ENCODE measurements around the gene LGR6.

DNA sequence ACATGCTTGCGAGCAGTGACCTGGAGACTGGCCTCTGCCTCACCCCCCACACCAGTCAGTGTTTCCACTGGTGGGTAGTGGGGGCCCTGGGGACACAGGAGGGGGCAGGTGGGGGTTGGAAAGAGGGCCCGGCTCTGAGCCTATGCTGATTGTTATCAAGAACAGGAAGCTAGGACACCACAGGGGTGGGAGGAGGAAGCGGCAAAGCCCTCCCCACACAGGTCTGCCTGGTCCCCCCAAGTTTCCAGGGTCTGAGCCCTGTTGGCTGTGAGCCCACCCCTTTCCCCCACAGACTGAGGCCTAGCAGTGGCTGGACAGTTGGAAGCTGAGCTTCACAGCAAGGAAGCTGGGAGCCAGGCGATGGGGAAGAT, 31.6 kb upstream of the LGR6 start:
- TF ChIP-seq CTCF (conservative IDR thresholded peaks at IDR 0.05; ENCODE audit: low read depth, low read length) = no peak
- no peak for TF ChIP-seq POLR2A (IDR thresholded peaks at IDR 0.05; ENCODE audit: low read depth, low read length)
- no peak for TF ChIP-seq RFX5 (IDR thresholded peaks at IDR 0.05; ENCODE audit: low read depth, low read length)
- TF ChIP-seq SMC3 (IDR thresholded peaks at IDR 0.05; ENCODE audit: low read depth, low read length) = no peak
- no peak for TF ChIP-seq FOS (IDR thresholded peaks at IDR 0.05; ENCODE audit: low read depth, low read length)
- TF ChIP-seq MAZ (IDR thresholded peaks at IDR 0.05; ENCODE audit: borderline replicate concordance, low read depth, low read length) = no peak
- TF ChIP-seq CEBPB (IDR thresholded peaks at IDR 0.05; ENCODE audit: low read depth, low read length) = no peak
- TF ChIP-seq ELK1 (IDR thresholded peaks at IDR 0.05; ENCODE audit: borderline replicate concordance, low read depth, low read length) = no peak
